ENCODE results near the gene CARTPT.

DNA sequence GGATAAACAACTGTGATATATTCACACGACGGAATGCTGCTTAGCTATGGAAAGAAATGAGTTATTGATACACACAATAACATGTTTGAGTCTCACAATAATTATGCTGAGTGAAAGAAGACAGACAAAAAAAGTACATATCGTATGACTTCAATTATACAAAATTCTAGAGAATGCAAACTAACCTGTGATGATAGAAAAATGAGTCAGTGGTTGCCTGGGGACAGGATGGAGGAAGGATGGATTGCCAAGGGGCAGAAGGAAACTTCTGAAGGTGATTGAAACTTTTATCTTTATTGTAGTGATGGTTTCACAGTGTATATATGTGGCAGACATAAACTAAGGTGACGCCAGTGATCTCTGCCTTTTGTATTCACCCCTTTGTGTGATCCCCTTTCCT is 7.5 kb upstream of the CARTPT start:
- TF ChIP-seq, protein P1, sequence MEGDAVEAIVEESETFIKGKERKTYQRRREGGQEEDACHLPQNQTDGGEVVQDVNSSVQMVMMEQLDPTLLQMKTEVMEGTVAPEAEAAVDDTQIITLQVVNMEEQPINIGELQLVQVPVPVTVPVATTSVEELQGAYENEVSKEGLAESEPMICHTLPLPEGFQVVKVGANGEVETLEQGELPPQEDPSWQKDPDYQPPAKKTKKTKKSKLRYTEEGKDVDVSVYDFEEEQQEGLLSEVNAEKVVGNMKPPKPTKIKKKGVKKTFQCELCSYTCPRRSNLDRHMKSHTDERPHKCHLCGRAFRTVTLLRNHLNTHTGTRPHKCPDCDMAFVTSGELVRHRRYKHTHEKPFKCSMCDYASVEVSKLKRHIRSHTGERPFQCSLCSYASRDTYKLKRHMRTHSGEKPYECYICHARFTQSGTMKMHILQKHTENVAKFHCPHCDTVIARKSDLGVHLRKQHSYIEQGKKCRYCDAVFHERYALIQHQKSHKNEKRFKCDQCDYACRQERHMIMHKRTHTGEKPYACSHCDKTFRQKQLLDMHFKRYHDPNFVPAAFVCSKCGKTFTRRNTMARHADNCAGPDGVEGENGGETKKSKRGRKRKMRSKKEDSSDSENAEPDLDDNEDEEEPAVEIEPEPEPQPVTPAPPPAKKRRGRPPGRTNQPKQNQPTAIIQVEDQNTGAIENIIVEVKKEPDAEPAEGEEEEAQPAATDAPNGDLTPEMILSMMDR (IDR thresholded peaks at IDR 0.05), result no peak
- TF ChIP-seq POLR2A (IDR thresholded peaks at IDR 0.05), result no peak

Data from esophagus squamous epithelium (tissue), 4 donors.